ENCODE measurements around the gene ABL1. TPM values are rescaled to one million over a fixed set of nuclear protein-coding genes. Genes with fewer than 3 reads are reported as not detected.

The ABL1 gene
- total and polyA plus RNA-seq, 2 of the 13 experiments (the other 11 are each of a cell fraction or from before 2014, with no cell fraction given), result 10.8 to 20.4 TPM

GRCh38 chr9:130884542-130885483 lies 49.8 kb downstream of the ABL1 start:
- intact Hi-C loops (cut with micrococcal nuclease; ENCODE audit: unreplicated experiment) (no loop called here), in situ Hi-C loops (cut with HindIII; ENCODE audit: extremely low pct_ligation_motif_present, low pct_unique_long_range_greater_than_20kb) (no loop called here)
- DNase-seq (ENCODE audit: low spot score), result no peak
- H2AFZ ChIP-seq (ENCODE audit: low read length), result no peak overlapping the region
- peaks cover 26 to 86% of the 10 kb centered on the region in 2 experiments for H3K36me3 ChIP-seq (replicated peaks in 1 of 2; ENCODE audit: control insufficient read depth in 1 of 2, insufficient read depth in 2 of 2, low read length in 2 of 2)
- 0 out of 2 replicates have a peak, but pooled peaks cover 3% of the 10 kb centered on the region for H4K20me1 ChIP-seq (ENCODE audit: insufficient read depth, low read length)
- no peak overlapping the region for H3K27ac ChIP-seq (ENCODE audit: extremely low read length, insufficient read depth, low read length)
- no peak overlapping the region for H3K4me3 ChIP-seq (replicated peaks in 1 of 3; ENCODE audit: insufficient read depth in 1 of 3, low read depth in 2 of 3, low read length in 3 of 3)
- no peaks in the 10 kb centered on the region for H3K27me3 ChIP-seq (ENCODE audit: control insufficient read depth in 1 of 2, insufficient read depth in 2 of 2, low read length in 2 of 2)
- H3K4me2 ChIP-seq (ENCODE audit: low read depth, low read length), result no peak overlapping the region
- ChIA-PET CTCF (ENCODE audit: low intra/inter-chr PET ratio, low total read pairs) (no interaction called here), POLR2A (no interaction called here)
- H3K79me2 ChIP-seq (ENCODE audit: insufficient read depth, low read length), result no peaks in the 10 kb centered on the region
- no peak for FAIRE-seq
- no peak overlapping the region for H3K9ac ChIP-seq (ENCODE audit: insufficient read depth, low read depth, low read length)
- H3K4me1 ChIP-seq (ENCODE audit: insufficient read depth, low read length), result no peaks in the 10 kb centered on the region
- no peaks in the 10 kb centered on the region for H3K9me3 ChIP-seq (ENCODE audit: low read length)
- ATAC-seq, result no peak
- TF ChIP-seq ZXDC (CRISPR knock-in tag; IDR thresholded peaks at IDR 0.05), result no peak
- TF ChIP-seq AGO2 (optimal IDR thresholded peaks at IDR 0.05; ENCODE audit: low read depth, low read length), result peak; percentile 2
- 97% methylated on average over 31 of the region's 47 CpGs for WGBS (ENCODE audit: low lambda C conversion rate)
- no TSS peak for BruUV-seq (replicated peaks)

Measured in HepG2 (cell line).